Mucosa of descending colon (tissue), 3 donors: ENCODE data around the gene NT5C3B. TPM values are rescaled to one million over a fixed set of nuclear protein-coding genes. Genes with fewer than 3 reads are reported as not detected.

Experiments
- ATAC-seq: fragments of 200-7000 bp; cut with Tn5 transposase; one replicate; pipeline ENCODE4 v1.9.1; 2020; ENCODE audit warnings: mild to moderate bottlenecking, moderate library complexity
- DNase-seq, 3 donors: peaks; one replicate each; pipeline ENCODE4 v3.0.0-alpha.2; 2020
- H3K36me3 ChIP-seq: fragments of 200-600 bp; one replicate; pipeline ENCODE4 v1.8.0; 2021; ENCODE audit warnings: low read depth, mild to moderate bottlenecking
- H3K4me1 ChIP-seq: fragments of 200-600 bp; one replicate; pipeline ENCODE4 v1.8.0; 2021; ENCODE audit warnings: low read depth, mild to moderate bottlenecking
- H3K4me3 ChIP-seq: fragments of 200-600 bp; one replicate; pipeline ENCODE4 v1.8.0; 2021; ENCODE audit warnings: mild to moderate bottlenecking
- H3K9me3 ChIP-seq: fragments of 200-600 bp; one replicate; pipeline ENCODE4 v1.8.0; 2021; ENCODE audit warnings: mild to moderate bottlenecking
- CTCF ChIP-seq: fragments of 200-600 bp; IDR thresholded peaks from one replicate; pipeline ENCODE4 v1.8.0; 2022; ENCODE audit warnings: antibody characterized with exemption, mild to moderate bottlenecking
- intact Hi-C, 2 donors: fragments of 100-400 bp; cut with DNase I in 1 of 2; cut with micrococcal nuclease in 1 of 2; formaldehyde crosslinking; loops; one replicate each; pipeline versions ENCODE4 v1.11.0 to v1.11.1; 2022; cut with DNase I, micrococcal nuclease
- total RNA-seq, 3 donors: library from RNA; stranded (reverse); fragmentation: NEBNext Ultra II Directional in 2 of 3; extraction: Animal tissue kit (Norgen Biotek cat#: 25700) in 2 of 3; gene quantifications; one replicate each; pipeline versions ENCODE4 v1.2.1 to v1.2.4, GENCODE V29; 2021 to 2023
- donor health status: DM: no; HTN: no; CAD: no; lungs with moderate emphysema.
- donor health status: DM: no; HTN: no; CAD: no.
- donor health status: DM: no; HTN: yes; CAD: no.

Gene NT5C3B
- total RNA-seq, 3 donors from 2014 or later, result 17.8 to 46.5 (median 19.1) TPM

- no peak for DNase-seq
- H3K9me3 ChIP-seq, result no peaks in the 10 kb centered on the region
- intact Hi-C loops, result no loop called here
- H3K4me1 ChIP-seq, result no peaks in the 10 kb centered on the region
- no peak for ATAC-seq
- TF ChIP-seq CTCF, result no peak
- H3K36me3 ChIP-seq, result no peaks in the 10 kb centered on the region
- H3K4me3 ChIP-seq, result no peak overlapping the region
These were observed 37.7 kb upstream of the NT5C3B start for GRCh38 chr17:41873559-41874292.

GRCh38 chr17:41871789-41872188 is 35.8 kb upstream of the NT5C3B start:
- ATAC-seq (no peak), DNase-seq (no peak)
- Histone ChIP-seq H3K36me3 (no peaks in the 10 kb centered on the region), H3K4me3 (no peak overlapping the region), H3K4me1 (no peaks in the 10 kb centered on the region), H3K9me3 (no peaks in the 10 kb centered on the region)
- no peak for TF ChIP-seq CTCF
- intact Hi-C loops, result no loop called here

GRCh38 chr17:41870627-41871026 is 34.6 kb upstream of the NT5C3B start:
- no peak for ATAC-seq
- H3K9me3 ChIP-seq, result no peaks in the 10 kb centered on the region
- DNase-seq, result no peak
- H3K4me3 ChIP-seq, result no peak overlapping the region
- TF ChIP-seq CTCF, result no peak
- H3K36me3 ChIP-seq, result no peaks in the 10 kb centered on the region
- intact Hi-C loops, result no loop called here
- H3K4me1 ChIP-seq, result no peaks in the 10 kb centered on the region

- H3K36me3 ChIP-seq, result no peaks in the 10 kb centered on the region
- H3K9me3 ChIP-seq, result no peaks in the 10 kb centered on the region
- no peak overlapping the region for H3K4me3 ChIP-seq
- ATAC-seq, result no peak
- no peak for TF ChIP-seq CTCF
- intact Hi-C loops, result no loop called here
- H3K4me1 ChIP-seq, result no peaks in the 10 kb centered on the region
- DNase-seq, result no peak
These were observed 34.1 kb upstream of the NT5C3B start for GRCh38 chr17:41870097-41870496.

- no peak for TF ChIP-seq CTCF
- intact Hi-C loops, result no loop called here
These were observed 33.4 kb upstream of the NT5C3B start for GRCh38 chr17:41869426-41869825.

More at GRCh38 chr17:41869426-41869825, 33.4 kb upstream of the NT5C3B start:
- Histone ChIP-seq H3K4me3 (no peak overlapping the region), H3K9me3 (no peaks in the 10 kb centered on the region), H3K36me3 (no peaks in the 10 kb centered on the region), H3K4me1 (no peaks in the 10 kb centered on the region)
- ATAC-seq (no peak), DNase-seq (no peak)
